DMS114 treated with DMSO at 0.1 percent for 48 hours (cell line): Measurements from ENCODE around the gene TUBA4A.

Experiments used
- DNase-seq: peaks from one replicate; lab custom pipeline; 2025; ENCODE audit not compliant: unreplicated experiment; lab: John Stamatoyannopoulos, UW

The TUBA4A gene

DNA sequence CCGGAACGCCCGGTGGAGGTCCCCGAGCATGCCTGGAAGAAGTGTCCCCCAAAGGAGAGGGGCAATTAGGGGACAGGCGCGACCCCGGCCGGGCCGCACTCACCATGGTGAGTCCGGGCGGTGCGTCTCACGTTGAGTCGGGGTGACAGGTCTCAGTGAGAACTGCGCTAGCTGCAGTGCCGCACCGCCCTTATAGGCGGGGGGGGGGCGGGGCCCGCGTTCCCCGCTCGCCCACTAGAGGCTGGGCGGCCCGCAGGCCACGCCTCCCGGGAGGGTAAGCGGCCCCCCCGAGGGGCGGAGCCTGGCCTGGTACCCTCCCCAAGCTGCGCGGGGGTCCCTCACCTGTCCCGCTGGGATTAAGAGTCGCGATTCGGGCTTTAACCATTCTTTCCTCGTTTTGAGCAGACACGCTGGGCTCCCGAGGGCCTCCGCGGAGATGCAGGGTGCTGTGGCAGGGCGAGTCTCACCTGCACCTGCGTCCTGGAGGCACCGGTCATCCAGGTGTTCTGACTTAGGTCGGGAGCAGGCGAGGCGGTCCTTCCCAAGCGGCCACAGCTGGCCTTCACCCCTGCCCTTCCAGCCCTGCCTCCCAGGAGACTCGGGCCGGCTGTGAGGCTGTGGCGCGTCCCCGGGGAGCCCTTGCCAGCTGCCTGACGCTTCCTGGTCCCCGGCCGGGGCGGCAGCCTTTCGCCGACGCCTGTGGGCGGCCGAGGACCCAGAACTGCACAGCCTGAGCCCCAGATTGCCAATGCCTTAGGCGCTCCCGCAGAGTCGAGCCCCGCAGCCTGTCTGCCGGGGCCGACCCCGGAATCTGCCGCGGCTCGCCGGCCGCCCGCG lies at the start of gene TUBA4A:
Gene TUBA4A, minus strand, starts transcription at position 166 of the 837 bp plus-strand sequence. Its CDS starts 60 bp downstream, at position 106.
- no peak for DNase-seq

- DNase-seq = no peak
Observed at GRCh38 chr2:219302412-219302968, 48.8 kb upstream of the TUBA4A start.

DNA sequence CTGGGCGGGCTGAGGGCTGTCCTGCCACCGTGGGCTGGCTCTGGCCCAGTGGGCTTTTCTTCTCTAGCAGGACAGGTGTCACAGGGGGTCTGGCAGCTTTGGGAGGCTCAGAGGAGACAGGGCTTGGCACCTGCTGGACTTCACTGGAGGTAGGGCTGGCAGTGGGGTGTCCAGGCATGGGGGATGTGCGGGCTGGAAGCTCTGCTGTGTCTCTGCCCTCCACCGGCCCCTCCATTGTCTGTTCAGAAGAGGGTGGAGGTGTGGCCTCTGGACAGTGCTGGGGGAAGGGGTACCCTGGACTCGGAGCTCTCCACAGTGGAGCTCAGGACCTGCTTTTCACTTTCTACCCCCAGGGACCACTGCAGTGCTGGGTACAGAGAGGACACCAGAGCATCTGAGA lies 46.3 kb upstream of the TUBA4A start:
- no peak for DNase-seq

DNA sequence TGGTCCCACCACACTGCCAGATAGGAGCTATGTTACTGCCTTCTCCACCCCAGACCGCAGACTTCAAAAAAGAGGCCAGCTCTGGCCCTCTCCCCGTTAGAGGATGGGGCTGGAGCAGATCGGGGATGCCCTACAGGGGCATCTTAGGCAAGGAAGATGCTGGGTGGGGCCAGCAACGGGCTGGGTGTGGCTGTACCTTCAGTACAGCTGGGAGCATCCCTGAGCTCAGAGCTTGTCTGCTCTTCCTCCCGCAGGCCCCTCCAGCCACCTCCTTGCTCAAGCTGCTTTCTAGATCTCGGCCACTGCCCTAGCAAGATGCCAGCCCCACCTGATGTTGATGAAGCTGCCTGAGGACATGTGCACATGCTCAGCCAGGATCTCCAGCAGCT lies 45.6 kb upstream of the TUBA4A start:
- no peak for DNase-seq

GRCh38 chr2:219298759-219299371 lies 45.1 kb upstream of the TUBA4A start:
- peak; percentile 42 for DNase-seq

DNA sequence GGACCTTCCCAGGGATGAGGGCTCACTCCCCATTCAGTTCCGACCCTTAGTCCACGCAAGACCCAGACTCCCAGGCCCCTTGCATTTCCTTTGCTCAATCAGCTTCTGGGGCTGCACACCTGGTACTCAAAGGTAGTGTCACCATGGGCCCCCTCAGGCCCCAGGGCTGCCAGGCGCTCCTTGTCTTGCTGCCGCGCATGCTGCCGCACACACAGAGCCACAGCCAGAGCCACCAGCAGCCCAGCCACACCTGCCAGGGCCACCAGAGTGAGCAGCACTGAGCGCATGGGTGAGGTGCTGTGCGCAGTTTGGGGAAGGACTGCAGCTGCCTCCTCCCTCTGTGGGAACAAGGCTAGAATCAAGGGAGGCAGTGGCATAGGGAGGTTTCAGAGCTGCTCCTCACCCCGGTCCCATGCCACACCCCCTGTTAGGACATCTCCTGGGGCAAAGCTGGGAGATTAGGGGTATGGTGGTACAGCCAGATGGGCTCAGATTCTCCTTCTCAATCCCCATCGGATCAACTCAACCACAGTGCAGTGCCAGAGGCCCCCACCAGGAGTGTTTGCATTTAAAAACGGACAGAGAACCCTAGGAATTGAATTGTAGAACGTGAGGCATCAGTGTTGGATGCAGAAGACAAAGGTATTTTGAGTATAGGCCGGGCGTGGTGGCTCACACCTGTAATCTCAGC lies 44.2 kb upstream of the TUBA4A start:
- no peak for DNase-seq

DNA sequence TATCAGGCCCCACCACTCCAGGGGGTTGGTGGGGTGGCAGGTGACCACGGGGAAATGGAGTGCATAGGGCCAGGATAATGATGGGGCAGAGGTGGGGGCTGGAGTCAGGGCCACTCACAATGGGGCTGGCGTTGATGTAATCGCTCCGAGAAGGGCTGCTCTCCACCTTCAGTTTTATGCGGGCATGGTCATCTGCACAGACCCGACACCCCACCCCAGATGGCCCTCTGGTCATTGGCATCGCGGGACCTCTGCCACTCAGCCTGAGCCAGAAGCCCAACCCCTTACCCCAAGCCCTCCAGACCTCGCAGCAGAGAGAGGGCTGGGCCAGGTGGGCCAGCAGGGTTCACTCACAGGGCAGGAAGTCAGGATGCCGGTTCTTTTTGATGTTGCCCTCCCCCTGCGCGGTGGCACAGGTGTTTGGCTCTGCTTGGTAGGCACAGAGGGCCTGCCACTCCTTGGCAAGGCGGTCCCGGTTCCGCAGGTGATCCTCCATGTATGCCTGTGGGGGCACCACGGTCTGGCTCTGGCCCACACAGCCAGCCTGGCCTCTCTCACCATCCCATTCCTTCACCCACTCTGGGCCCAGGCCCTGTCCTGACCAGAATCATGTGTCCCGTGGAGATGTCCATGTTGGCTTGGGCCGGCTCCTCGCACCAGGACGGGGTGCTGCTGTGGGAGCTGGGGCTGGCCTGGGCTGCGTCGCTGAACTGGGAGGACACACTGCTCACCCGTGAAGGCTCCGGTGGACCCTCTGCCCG lies 43.1 kb upstream of the TUBA4A start:
- DNase-seq = no peak

DNA sequence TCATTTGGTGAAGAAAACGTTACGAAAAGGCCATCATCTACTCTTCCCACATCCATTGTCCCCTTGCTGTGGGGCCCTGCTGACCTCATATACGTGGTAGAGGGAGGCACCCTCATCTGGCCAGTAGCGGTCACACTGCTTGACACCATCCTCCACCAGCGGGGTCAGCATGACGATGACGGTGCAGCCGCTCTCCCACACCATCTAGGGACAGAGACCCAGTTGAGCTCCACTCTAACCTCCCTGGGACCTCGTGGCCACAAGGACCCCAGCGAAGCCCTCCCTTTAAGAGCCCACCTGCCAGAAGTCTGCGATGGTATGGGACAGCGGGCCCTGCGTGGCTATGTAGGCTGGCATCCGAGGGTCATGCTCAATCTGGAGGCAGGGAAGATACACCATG lies 42.4 kb upstream of the TUBA4A start:
- no peak for DNase-seq

GRCh38 chr2:219294356-219295351 lies 40.9 kb upstream of the TUBA4A start:
- DNase-seq = peak; percentile 60

GRCh38 chr2:219293736-219294231 lies 40.1 kb upstream of the TUBA4A start:
- no peak for DNase-seq

DNA sequence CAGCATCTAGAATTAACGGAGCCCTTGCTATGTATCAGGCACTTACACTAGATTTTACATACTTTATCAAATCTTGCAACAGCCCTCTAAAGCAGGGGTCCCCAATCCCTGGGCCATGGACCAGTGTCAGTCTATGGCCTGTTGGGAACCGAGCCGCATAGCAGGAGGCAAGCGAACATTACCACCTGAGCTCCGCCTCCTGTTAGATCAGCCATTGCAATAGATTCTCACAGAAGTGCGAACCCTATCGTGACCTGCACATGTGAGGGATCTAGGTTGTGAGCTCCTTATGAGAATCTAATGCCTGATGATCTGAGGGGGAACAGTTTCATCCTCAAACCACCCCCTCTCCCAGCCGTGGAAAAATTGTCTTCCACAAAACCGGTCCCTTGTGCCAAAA lies 38.9 kb upstream of the TUBA4A start:
- no peak for DNase-seq

GRCh38 chr2:219291910-219292490 lies 38.3 kb upstream of the TUBA4A start:
- no peak for DNase-seq

DNA sequence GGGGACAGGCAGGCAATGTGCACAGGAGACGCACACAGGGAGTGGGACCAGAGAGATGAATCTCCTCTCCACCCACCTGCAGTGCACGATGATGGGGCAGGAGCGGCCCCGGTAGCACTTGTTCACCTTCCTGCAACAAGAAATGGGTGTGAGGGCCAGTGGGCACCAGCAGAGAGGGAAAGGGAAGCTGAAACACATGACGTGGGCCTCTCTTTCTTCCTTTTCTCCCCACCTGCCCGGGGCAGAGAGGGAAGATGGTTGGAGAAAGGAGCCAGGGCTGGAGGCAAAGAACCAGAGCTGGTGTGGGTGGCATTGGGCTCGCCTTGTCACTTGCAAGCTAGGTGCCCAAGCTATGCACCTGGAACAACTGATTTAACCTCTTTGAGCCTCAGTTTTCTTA lies 37.7 kb upstream of the TUBA4A start:
- DNase-seq = no peak

- no peak for DNase-seq
Observed at GRCh38 chr2:219290381-219291171, 36.9 kb upstream of the TUBA4A start.

GRCh38 chr2:219289537-219290361 lies 36.0 kb upstream of the TUBA4A start:
- DNase-seq = no peak

GRCh38 chr2:219289195-219289536 lies 35.4 kb upstream of the TUBA4A start:
- DNase-seq = no peak

DNA sequence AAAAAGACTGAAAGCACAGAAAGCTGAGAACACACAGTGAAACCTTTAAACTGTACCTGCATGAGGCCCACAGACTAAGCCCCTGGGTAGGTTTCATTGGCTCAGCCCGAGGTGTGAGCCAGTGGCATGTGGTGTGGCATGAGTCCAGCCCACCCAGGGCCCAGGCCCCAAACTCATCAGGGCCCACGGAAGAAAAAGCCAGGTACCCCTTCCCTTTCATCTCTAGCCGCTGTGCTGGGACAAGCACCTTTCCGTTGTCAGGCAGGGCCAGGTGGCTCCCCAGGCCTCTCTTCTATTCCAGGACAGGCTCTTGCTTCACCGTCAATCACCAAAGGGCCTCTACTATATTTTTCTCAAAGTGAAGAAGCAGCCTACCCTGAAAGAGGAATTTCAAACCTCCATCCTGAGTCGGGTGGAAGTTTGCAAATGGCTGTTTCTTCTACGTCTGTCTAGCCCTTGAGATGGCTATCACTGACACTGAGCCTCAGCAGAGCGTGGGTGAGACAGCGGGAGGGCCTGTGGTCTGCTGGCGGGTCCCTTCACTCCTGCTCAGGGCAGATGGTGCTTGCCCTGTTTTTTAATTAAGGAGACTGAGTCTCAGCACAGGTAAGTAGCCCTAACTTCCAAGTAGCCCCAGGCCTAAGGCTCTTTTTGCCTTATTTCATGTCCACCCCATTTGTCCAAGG lies 34.0 kb upstream of the TUBA4A start:
- no peak for DNase-seq
